Endothelial cell of umbilical vein (primary cell): ENCODE data around the gene KCNQ2. TPM values are rescaled to one million over a fixed set of nuclear protein-coding genes. Genes with fewer than 3 reads are reported as not detected.

Experiments
- BruUV-seq: library from RNA; stranded (reverse); fragments of 400-500 nt; replicated peaks from 2 replicates; lab custom pipeline; 2021; lab: Mats Ljungman, UMichigan
- CTCF ChIA-PET: fragments of 300-600, 350-600 bp; sonication (Branson Sonifier 250); formaldehyde crosslinking; loops from one replicate; lab custom pipeline; 2021; ENCODE audit warnings: antibody characterized with exemption, inconsistent platforms; lab: Charles Lee
- POLR2A ChIA-PET: fragments of 300-600, 350-600 bp; sonication (Branson Sonifier 250); formaldehyde crosslinking; loops from one replicate; lab custom pipeline; 2021; ENCODE audit warnings: antibody characterized with exemption, inconsistent platforms; lab: Charles Lee
- DNase-seq: peaks from one replicate; pipeline ENCODE4 v3.0.0-alpha.2; 2011; ENCODE audit warnings: low read depth, low spot score
- FAIRE-seq: peaks from 2 replicates; lab custom pipeline; 2011; peaks lifted over from hg19 to GRCh38; lab: Jason Lieb, UNC
- H2AFZ ChIP-seq: 2 replicates; pipeline ENCODE4 v1.6.0; 2012; ENCODE audit warnings: low read depth, low read length, control low read depth, inconsistent platforms
- H3K27ac ChIP-seq: 2 replicates; pipeline ENCODE4 v1.5.1; 2011; ENCODE audit warnings: low read depth, mild to moderate bottlenecking, control low read depth, low read length, moderate library complexity; ENCODE audit not compliant: insufficient read depth
- H3K27me3 ChIP-seq, 2 experiments: 2 replicates each; pipeline versions ENCODE4 v1.6.0 to v1.6.1; 2011; ENCODE audit warnings: low read length in 2 of 2, mixed read lengths in 1 of 2; ENCODE audit not compliant: control insufficient read depth in 2 of 2, insufficient read depth in 2 of 2
- H3K36me3 ChIP-seq, 2 experiments: 2 replicates in 1 of 2; 3 replicates in 1 of 2; pipeline ENCODE4 v1.5.1; 2011; ENCODE audit warnings: low read length in 2 of 2, mild to moderate bottlenecking in 1 of 2, moderate library complexity in 1 of 2; ENCODE audit not compliant: control insufficient read depth in 2 of 2, insufficient read depth in 2 of 2; ENCODE audit errors: extremely low read depth in 1 of 2
- H3K4me1 ChIP-seq: 3 replicates; pipeline ENCODE4 v1.5.1; 2011; ENCODE audit warnings: mild to moderate bottlenecking, low read length; ENCODE audit not compliant: control insufficient read depth, insufficient read depth; ENCODE audit errors: extremely low read depth
- H3K4me2 ChIP-seq: 2 replicates; pipeline ENCODE4 v1.6.1; 2011; ENCODE audit warnings: low read length, control low read depth, mixed read lengths; ENCODE audit not compliant: insufficient read depth
- H3K4me3 ChIP-seq, 3 experiments: fragments of 200-600 bp in 1 of 3; sonication (generic), shearing (Covaris generic) in 1 of 3; replicated peaks in 1 of 3; 2 replicates each; pipeline ENCODE4 v1.5.1; 2011 to 2016; ENCODE audit warnings: control low read depth in 3 of 3, low read length in 3 of 3, mild to moderate bottlenecking in 2 of 3, inconsistent platforms in 1 of 3, low read depth in 1 of 3, moderate library complexity in 1 of 3; ENCODE audit not compliant: insufficient read depth in 1 of 3
- H3K79me2 ChIP-seq: 2 replicates; pipeline ENCODE4 v1.6.0; 2012; ENCODE audit warnings: low read length, inconsistent platforms; ENCODE audit not compliant: control insufficient read depth, insufficient read depth
- H3K9ac ChIP-seq: replicated peaks from 2 replicates; pipeline ENCODE3; 2011; ENCODE audit warnings: low read length, control low read depth; ENCODE audit not compliant: insufficient read depth; ENCODE audit errors: extremely low read depth
- H3K9me1 ChIP-seq: replicated peaks from 3 replicates; pipeline ENCODE4 v1.6.0; 2011; ENCODE audit warnings: mild to moderate bottlenecking, low read length; ENCODE audit not compliant: control insufficient read depth, insufficient read depth; ENCODE audit errors: extremely low read depth
- H3K9me3 ChIP-seq: replicated peaks from 2 replicates; pipeline ENCODE4 v1.5.1; 2012; ENCODE audit warnings: low read length, inconsistent platforms; ENCODE audit not compliant: control insufficient read depth, insufficient read depth
- H4K20me1 ChIP-seq: replicated peaks from 2 replicates; pipeline ENCODE3; 2011; ENCODE audit warnings: mild to moderate bottlenecking, low read length; ENCODE audit not compliant: control insufficient read depth, insufficient read depth; ENCODE audit errors: extremely low read depth
- EZH2 ChIP-seq: IDR thresholded peaks from 2 replicates; pipeline ENCODE4 v1.6.1; 2012; ENCODE audit warnings: borderline replicate concordance, low read depth, mild to moderate bottlenecking, moderate library complexity, low read length, inconsistent platforms; ENCODE audit not compliant: severe bottlenecking
- FOS ChIP-seq: IDR thresholded peaks from 2 replicates; pipeline ENCODE4 v1.6.1; 2011; ENCODE audit warnings: mild to moderate bottlenecking, low read length, moderate library complexity, borderline replicate concordance; ENCODE audit not compliant: insufficient read depth
- GATA2 ChIP-seq: IDR thresholded peaks from 2 replicates; pipeline ENCODE4 v1.7.0; 2011; ENCODE audit warnings: low read depth, mild to moderate bottlenecking, moderate library complexity, mixed read lengths, low read length; ENCODE audit not compliant: insufficient read length, insufficient read depth
- JUN ChIP-seq: IDR thresholded peaks from 2 replicates; pipeline ENCODE4 v1.6.1; 2011; ENCODE audit warnings: borderline replicate concordance, low read depth; ENCODE audit not compliant: insufficient read length, insufficient read depth
- MAX ChIP-seq: IDR thresholded peaks from 2 replicates; pipeline ENCODE4 v1.6.1; 2011; ENCODE audit not compliant: insufficient read depth, insufficient read length
- MYC ChIP-seq: IDR thresholded peaks from one replicate; pipeline ENCODE4 v1.6.1; 2011; ENCODE audit warnings: mild to moderate bottlenecking, low read depth, low read length
- POLR2A ChIP-seq: IDR thresholded peaks from 2 replicates; pipeline ENCODE4 v1.6.1; 2012; ENCODE audit warnings: low read depth, mild to moderate bottlenecking, control low read depth, low read length
- POLR2AphosphoS5 ChIP-seq: IDR thresholded peaks from 2 replicates; pipeline ENCODE4 v1.6.1; 2012; ENCODE audit warnings: low read depth, mild to moderate bottlenecking, control low read depth, low read length, moderate library complexity; ENCODE audit not compliant: insufficient read depth
- dilution Hi-C: fragments of 300-500 bp; cut with MboI; formaldehyde crosslinking; loops from one replicate; pipeline ENCODE4 v1.15.0; 2019; ENCODE audit warnings: low sequenced_read_pairs; ENCODE audit not compliant: extremely low pct_ligation_motif_present
- intact Hi-C: fragments of 100-400 bp; cut with micrococcal nuclease; formaldehyde crosslinking; loops from one replicate; pipeline ENCODE4 v1.10.0; 2022
- polyA plus RNA-seq, 4 experiments: library from polyadenylated mRNA; depleted of rRNA in 3 of 4; stranded (reverse) in 3 of 4; unstranded in 1 of 4; fragments of >200 nt; gene quantifications; 2 replicates each; pipeline versions ENCODE4 v1.2.1 to v1.2.3, GENCODE V29; 2011 to 2012; ENCODE audit warnings: missing spikeins in 1 of 4
- total RNA-seq: library from RNA; stranded (reverse); gene quantifications from 2 replicates; pipeline ENCODE4 v1.2.3, GENCODE V29; 2021
- TF ChIP-seq, protein P1 (sequence below), 2 donors: IDR thresholded peaks; 1 replicate in 1 of 2; 2 replicates in 1 of 2; pipeline ENCODE4 v1.5.1; 2011; ENCODE audit warnings: low read length in 2 of 2, mild to moderate bottlenecking in 2 of 2, moderate library complexity in 2 of 2, control low read depth in 1 of 2, inconsistent platforms in 1 of 2, low read depth in 1 of 2; ENCODE audit not compliant: insufficient read depth in 1 of 2; ENCODE audit errors: extremely low read depth in 1 of 2

Gene KCNQ2
- total and polyA plus RNA-seq, 2 donors (not counting 3 experiments of a cell fraction or from before 2014, with no cell fraction given) = not detected

DNA sequence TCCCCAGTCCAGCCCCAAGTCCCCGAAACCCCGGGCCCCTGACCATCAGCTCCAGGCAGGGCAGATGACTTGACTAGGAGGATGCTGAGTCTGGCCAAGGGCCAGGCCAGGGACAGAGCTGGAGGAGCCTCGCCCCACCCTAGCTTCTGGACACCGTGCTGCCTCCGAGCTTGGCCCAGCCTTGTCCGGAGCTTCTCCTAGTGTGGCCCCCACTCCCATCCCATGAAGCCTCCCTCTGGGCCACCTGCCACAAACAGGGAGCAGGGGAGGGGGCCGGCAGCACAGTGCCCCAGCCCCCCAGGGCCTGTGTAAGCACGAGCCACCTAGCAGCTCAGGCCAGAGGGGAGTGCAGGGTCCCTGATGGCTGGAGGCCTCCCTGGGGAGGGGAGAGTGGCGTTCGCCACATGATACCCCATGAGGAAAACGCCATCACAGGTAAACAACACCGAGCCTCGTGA lies 21.1 kb upstream of the KCNQ2 start:
- H4K20me1 ChIP-seq = no peaks in the 10 kb centered on the region
- H3K9me1 ChIP-seq = no peaks in the 10 kb centered on the region
- H3K4me1 ChIP-seq = no peaks in the 10 kb centered on the region
- no peak for DNase-seq
- no peak overlapping the region for H3K9ac ChIP-seq
- H3K4me2 ChIP-seq = no peak overlapping the region
- POLR2A ChIA-PET = interaction anchor here (0.5 kb wide), 1 partner anchor 27 kb away, joined by 3 read pairs; no protein-coding TSS in a partner anchor
- intact Hi-C loops (no loop called here), dilution Hi-C loops (no loop called here)
- CTCF ChIA-PET = interaction anchor here (0.8 to 1.4 kb wide), 4 partner anchors 27 to 627 kb away, joined by 3 to 4 read pairs (median 3); partner anchors contain the start of genes LKAAEAR1, PPDPF and PTK6
- no peak overlapping the region for H3K4me3 ChIP-seq
- H2AFZ ChIP-seq = no peak overlapping the region
- no peaks in the 10 kb centered on the region for H3K79me2 ChIP-seq
- no peaks in the 10 kb centered on the region for H3K36me3 ChIP-seq
- TF ChIP-seq POLR2A = no peak
- no peak for TF ChIP-seq GATA2
- no peak for TF ChIP-seq FOS
- no peak for TF ChIP-seq EZH2
- no peak for TF ChIP-seq MYC
- no peak for TF ChIP-seq POLR2AphosphoS5
- TF ChIP-seq, protein P1, sequence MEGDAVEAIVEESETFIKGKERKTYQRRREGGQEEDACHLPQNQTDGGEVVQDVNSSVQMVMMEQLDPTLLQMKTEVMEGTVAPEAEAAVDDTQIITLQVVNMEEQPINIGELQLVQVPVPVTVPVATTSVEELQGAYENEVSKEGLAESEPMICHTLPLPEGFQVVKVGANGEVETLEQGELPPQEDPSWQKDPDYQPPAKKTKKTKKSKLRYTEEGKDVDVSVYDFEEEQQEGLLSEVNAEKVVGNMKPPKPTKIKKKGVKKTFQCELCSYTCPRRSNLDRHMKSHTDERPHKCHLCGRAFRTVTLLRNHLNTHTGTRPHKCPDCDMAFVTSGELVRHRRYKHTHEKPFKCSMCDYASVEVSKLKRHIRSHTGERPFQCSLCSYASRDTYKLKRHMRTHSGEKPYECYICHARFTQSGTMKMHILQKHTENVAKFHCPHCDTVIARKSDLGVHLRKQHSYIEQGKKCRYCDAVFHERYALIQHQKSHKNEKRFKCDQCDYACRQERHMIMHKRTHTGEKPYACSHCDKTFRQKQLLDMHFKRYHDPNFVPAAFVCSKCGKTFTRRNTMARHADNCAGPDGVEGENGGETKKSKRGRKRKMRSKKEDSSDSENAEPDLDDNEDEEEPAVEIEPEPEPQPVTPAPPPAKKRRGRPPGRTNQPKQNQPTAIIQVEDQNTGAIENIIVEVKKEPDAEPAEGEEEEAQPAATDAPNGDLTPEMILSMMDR (IDR thresholded peaks at IDR 0.05; ENCODE audit: extremely low read depth in 1 of 2, insufficient read depth in 1 of 2, low read depth in 1 of 2, low read length in 2 of 2) = no peak
- TF ChIP-seq JUN = no peak
- TF ChIP-seq MAX = no peak
- no peaks in the 10 kb centered on the region for H3K27me3 ChIP-seq
- BruUV-seq = no TSS peak
- no peaks in the 10 kb centered on the region for H3K9me3 ChIP-seq
- FAIRE-seq = no peak
- H3K27ac ChIP-seq = no peak overlapping the region
